Bronchial epithelial cell (primary cell): Measurements from ENCODE around the gene ELOVL1. TPM values are rescaled to one million over a fixed set of nuclear protein-coding genes. Genes with fewer than 3 reads are reported as not detected.
A peak's percentile ranks its signal among the peaks of the same experiment; 100 is the strongest.

ENCODE experiments used
- DNase-seq: peaks from one replicate; pipeline ENCODE4 v3.0.0-alpha.2; 2010; ENCODE audit warnings: low read depth
- FAIRE-seq: peaks from 2 replicates; lab custom pipeline; 2011; peaks lifted over from hg19 to GRCh38; lab: Jason Lieb, UNC
- H3K27me3 ChIP-seq: 2 replicates; pipeline ENCODE4 v1.5.1; 2011; ENCODE audit warnings: low read length; ENCODE audit not compliant: control insufficient read depth, insufficient read depth
- H3K36me3 ChIP-seq: 2 replicates; pipeline ENCODE4 v1.5.1; 2011; ENCODE audit warnings: low read length; ENCODE audit not compliant: control insufficient read depth, insufficient read depth
- H3K4me3 ChIP-seq: 2 replicates; pipeline ENCODE4 v1.5.1; 2011; ENCODE audit warnings: mild to moderate bottlenecking, low read depth, low read length, control low read depth
- total RNA-seq: library from RNA; depleted of rRNA; stranded (reverse); fragments of >200 nt; gene quantifications from 2 replicates; pipeline ENCODE4 v1.2.1, GENCODE V29; 2014
- TF ChIP-seq, protein P1 (sequence below): IDR thresholded peaks from 2 replicates; pipeline ENCODE4 v1.5.1; 2011; ENCODE audit warnings: mild to moderate bottlenecking, moderate library complexity, low read length, control low read depth, inconsistent platforms; ENCODE audit not compliant: insufficient read depth, severe bottlenecking

ELOVL1 gene
- total RNA-seq, 1 donor from 2014 or later, result 55.8 TPM

DNA sequence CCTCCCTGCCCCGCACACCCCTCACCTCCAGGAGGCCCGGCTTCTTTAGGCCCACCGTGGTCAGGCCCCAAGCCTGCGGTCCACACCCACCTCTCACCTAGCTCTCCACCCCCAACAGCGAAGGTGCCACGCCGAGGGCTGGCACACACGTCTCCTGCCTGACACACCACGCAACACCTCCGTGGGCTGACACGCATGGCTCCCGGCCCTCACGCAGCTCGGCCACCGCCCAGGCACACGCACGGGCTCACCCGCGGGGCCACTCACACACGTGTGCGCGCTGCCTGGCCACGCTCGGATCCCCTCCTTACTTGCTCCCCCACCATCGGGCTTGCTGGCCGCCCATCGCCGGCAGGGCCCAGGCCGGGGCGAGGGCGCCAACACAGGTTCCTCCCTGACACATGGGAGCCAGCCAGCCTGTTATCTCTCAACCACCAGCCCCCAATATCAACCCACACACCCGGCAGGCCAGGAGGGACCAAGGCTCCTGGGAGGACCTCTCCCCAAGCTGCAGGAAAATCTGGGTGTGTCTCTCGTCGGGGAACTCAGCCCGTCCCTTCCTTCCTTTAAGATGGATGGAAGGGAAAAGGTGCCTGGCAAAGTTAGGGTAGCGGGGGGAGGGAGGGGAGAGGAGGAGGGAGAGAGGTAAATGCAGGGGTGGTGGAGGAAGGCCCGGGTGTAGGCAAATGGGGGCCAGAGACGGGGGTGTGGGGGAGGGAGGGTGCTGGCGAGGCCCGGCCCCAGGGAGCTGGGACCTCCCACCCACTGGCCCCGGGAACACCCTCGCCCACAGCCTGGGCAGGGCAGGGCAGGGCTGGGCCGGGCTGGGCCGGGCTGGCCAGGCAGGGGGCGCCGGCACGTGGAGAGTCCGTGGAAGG, 546 bp downstream of the ELOVL1 start:
- Histone ChIP-seq H3K36me3 (peaks cover 27% of the 10 kb centered on the region), H3K27me3 (no peaks in the 10 kb centered on the region), H3K4me3 (peak overlapping the region; percentile 74)
- peak; percentile 61 for DNase-seq
- no peak for FAIRE-seq
- TF ChIP-seq, protein P1, sequence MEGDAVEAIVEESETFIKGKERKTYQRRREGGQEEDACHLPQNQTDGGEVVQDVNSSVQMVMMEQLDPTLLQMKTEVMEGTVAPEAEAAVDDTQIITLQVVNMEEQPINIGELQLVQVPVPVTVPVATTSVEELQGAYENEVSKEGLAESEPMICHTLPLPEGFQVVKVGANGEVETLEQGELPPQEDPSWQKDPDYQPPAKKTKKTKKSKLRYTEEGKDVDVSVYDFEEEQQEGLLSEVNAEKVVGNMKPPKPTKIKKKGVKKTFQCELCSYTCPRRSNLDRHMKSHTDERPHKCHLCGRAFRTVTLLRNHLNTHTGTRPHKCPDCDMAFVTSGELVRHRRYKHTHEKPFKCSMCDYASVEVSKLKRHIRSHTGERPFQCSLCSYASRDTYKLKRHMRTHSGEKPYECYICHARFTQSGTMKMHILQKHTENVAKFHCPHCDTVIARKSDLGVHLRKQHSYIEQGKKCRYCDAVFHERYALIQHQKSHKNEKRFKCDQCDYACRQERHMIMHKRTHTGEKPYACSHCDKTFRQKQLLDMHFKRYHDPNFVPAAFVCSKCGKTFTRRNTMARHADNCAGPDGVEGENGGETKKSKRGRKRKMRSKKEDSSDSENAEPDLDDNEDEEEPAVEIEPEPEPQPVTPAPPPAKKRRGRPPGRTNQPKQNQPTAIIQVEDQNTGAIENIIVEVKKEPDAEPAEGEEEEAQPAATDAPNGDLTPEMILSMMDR, result peak; percentile 3

DNA sequence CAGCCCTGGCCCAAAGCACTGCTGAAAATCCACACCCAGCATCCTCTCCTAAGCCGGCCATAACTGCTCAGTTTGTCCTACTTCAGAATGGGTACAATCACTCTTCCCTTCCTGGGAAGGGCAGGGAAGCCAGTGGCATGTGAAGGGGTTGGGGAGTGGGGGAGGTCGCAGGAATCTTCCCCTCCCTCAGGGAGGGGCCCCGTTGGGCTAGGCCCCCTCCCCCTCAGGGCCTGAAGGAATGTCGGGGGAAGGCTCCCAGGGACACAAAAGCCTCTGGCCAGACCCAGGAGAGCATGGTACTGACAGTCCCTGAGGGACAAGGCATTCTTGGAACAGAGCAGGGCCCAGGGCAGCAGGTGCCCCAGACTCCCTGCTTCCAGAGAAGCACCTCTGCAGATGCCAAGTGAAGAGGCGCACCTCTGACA, 1.2 kb downstream of the ELOVL1 start:
- FAIRE-seq, result peak; percentile 32
- H3K36me3 ChIP-seq, result peaks cover 30% of the 10 kb centered on the region
- TF ChIP-seq, protein P1, result no peak
- no peaks in the 10 kb centered on the region for H3K27me3 ChIP-seq
- DNase-seq, result no peak
- peak overlapping the region; percentile 74 for H3K4me3 ChIP-seq

DNA sequence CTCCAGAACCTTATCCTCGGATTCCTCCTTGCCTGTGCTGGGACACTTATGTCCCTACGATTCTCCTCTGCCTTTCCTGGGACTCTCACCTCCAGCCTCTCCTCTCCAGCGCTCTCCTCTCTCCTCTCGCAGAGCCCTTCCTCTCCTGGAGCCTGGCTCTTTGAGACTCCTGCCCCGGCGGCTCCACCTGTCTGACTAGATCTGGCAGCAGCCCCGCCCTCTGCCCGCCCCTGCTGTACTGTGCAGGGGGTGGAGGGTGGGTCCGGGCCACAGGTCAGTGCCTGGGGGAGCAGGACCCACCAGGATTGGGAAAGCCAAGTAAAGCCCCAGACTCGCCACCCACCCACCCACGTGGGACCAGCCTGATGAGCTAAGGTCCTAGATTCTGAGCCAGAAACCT, 1.6 kb downstream of the ELOVL1 start:
- H3K4me3 ChIP-seq, result peak overlapping the region; percentile 74
- DNase-seq (peak; percentile 46), FAIRE-seq (no peak)
- TF ChIP-seq, protein P1, result no peak
- H3K36me3 ChIP-seq, result peaks cover 30% of the 10 kb centered on the region
- no peaks in the 10 kb centered on the region for H3K27me3 ChIP-seq

DNA sequence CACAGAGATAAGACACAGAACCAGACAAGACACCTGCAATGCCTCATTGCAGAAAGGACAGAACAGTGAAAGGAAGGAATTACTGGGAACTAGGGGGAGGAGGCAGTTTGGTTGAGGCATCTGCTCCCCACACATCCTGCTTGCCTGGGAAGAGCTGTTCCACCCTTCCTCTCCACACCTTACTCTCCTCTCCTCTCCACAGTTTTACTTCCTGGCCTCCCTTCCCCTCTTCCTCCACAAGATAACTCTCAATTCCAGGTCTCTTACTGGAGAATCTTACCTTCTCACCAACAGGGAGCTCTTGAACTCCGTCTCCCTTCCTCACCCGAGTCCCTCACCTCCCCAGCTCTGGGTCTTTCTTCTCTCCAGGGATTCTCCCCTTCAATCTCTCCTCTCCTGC, 2.1 kb downstream of the ELOVL1 start:
- no peaks in the 10 kb centered on the region for H3K27me3 ChIP-seq
- FAIRE-seq (no peak), DNase-seq (no peak)
- TF ChIP-seq, protein P1, result no peak
- peak overlapping the region; percentile 74 for H3K4me3 ChIP-seq
- H3K36me3 ChIP-seq, result peaks cover 30% of the 10 kb centered on the region

DNA sequence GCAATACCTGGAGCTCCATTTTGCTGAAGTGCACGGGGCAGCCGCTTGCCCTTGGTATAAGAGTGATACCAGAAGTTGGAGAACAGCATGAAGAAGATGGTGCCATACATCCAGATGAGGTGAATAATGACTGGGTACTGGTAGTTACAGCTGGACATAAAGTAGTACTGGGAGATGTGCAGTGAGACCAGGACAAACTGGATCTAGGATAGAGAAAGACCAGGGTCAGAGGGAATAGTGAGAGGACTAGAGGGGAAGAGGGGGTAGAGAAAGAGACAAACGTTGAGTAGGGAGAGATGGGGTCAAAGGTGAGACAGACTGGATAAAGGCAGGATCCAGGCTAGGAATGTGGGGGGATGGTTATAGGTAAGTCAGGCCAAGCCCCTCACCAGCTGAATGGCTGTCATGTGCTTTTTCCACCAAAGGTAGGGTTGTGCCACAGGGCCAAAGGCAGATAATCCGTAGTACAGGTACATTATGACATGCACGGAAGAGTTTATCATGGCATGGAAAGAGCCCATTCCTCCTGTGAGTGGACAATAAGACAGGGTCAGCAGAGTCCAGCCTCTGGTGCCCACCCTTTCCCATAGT, 3.8 kb downstream of the ELOVL1 start:
- H3K36me3 ChIP-seq, result peaks cover 30% of the 10 kb centered on the region
- DNase-seq, result no peak
- H3K27me3 ChIP-seq, result no peaks in the 10 kb centered on the region
- TF ChIP-seq, protein P1, result no peak
- no peak for FAIRE-seq
- H3K4me3 ChIP-seq, result no peak overlapping the region
